ENCODE data around the gene CRY1.

DNA sequence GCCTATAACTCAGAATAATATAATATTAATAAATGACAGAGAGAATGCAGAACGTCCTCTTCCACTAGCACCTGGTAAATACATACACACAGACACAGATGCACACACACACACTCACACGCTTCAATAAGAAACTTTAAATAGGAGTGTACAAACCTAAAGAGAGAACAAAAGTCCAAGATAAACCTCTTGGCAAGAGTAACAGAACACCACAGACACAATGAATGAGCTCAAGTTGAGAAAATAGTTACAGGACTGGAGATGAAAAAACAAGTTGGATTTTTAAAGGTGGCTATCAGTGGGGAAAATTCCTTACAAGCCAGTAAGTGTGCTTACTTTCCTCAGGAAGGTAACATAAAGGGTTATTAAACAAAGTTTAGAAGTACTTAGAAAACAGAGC is 35.2 kb downstream of the CRY1 start:
- TF ChIP-seq POLR2AphosphoS5 (IDR thresholded peaks at IDR 0.05) = no peak
- TF ChIP-seq, protein P1, sequence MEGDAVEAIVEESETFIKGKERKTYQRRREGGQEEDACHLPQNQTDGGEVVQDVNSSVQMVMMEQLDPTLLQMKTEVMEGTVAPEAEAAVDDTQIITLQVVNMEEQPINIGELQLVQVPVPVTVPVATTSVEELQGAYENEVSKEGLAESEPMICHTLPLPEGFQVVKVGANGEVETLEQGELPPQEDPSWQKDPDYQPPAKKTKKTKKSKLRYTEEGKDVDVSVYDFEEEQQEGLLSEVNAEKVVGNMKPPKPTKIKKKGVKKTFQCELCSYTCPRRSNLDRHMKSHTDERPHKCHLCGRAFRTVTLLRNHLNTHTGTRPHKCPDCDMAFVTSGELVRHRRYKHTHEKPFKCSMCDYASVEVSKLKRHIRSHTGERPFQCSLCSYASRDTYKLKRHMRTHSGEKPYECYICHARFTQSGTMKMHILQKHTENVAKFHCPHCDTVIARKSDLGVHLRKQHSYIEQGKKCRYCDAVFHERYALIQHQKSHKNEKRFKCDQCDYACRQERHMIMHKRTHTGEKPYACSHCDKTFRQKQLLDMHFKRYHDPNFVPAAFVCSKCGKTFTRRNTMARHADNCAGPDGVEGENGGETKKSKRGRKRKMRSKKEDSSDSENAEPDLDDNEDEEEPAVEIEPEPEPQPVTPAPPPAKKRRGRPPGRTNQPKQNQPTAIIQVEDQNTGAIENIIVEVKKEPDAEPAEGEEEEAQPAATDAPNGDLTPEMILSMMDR (IDR thresholded peaks at IDR 0.05 in 8 of 11, conservative IDR thresholded peaks at IDR 0.05 in 3 of 11) = no peak
- no peak for TF ChIP-seq POLR2A (IDR thresholded peaks at IDR 0.05)

All from spleen (tissue), 7 donors.